HG02588 (cell line): ENCODE results near the gene LRRC36.
A peak's percentile ranks its signal among the peaks of the same experiment; 100 is the strongest.

Experiments used
- ATAC-seq: cut with Tn5 transposase; IDR thresholded peaks from one replicate; pipeline ENCODE4 v1.9.1; 2021; ENCODE audit warnings: mild to moderate bottlenecking, moderate library complexity; ENCODE audit not compliant: unreplicated experiment

Gene LRRC36

DNA sequence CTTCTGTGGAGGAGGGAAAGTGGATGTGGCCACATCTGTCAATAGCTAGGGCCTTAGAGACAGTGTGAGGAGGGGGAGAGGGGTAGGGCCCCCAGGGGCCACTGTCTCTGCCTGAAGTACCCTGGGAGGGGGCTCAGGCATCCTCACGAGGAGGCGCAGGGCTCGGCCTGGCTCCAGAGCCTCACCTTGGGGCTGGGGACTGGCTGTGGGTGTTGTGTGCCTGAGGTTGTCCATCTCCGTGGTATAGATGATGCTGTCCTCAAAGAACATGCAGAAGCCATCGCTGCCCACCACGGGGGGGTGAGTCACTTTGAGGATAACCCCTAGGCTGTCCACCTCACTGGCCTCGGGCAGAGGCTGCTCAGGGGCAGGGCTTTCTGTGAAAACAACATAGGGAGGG is 35.2 kb upstream of the LRRC36 start:
- no peak for ATAC-seq

DNA sequence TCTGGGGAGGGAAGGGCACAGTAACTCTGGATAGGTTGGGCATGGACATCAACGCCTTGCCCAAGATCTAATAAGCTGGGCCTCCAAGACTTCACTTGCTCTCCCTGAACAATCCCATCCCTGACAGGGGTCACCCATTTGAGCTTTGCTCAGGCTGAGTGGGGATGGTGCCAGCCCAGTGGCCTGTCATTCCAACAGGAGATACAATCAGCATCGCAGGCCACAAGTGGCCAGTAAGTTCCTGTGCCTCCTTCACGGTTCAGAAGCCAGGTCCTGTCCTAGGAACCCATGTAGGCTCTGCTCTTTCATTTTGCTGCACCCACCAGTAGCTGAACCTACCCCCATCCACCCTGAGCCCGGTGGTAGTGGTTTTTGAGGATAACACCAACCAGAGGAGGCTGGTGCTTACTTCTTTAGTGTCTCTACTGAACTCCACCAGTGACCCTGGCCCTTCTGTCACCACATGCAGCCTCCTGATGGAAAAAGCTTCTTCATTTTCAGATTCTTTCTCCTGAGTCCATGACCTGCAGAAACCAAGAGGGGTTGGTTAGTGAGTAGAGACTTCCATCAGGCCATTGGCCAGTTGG is 32.4 kb upstream of the LRRC36 start:
- ATAC-seq, result no peak

DNA sequence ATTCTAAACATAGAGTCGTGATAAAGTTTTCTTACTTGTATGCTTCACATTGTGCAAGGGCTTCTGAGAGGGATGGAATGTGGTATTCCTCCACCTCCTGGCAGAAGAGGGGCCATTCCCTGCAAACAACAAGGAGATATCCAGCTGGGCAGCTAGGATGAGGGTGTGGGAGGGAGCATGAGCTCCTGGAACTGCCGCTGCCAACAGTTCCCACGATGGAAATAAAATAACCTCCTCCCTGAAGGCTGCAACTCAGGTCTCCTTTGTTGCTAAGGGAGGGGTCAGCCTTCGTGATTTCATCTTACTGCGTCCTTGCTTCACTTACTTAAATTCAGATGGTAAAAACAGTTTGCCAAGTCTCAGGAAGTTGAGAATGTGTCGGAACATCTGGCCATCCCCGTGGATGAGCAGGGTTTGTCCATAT is 31.7 kb upstream of the LRRC36 start:
- no peak for ATAC-seq

DNA sequence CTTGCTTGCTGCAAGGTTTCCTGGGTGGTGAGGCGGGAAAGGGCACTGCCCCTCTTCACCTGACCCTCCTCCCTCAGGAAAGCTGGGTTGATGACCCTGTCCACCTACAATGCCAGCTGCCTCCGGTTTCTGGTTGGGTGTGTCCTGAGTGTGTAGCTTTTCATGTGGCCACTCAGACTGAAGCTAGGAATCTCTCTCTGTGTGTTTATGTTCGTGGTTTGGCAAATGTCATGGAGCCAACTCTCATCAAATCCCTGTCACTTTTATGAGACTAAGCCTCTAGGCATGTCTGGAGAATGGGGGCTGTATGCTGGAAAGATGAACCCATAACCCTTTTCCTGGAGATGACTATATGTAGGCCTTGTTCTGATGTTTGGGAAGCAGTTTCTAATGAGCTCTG is 30.2 kb upstream of the LRRC36 start:
- no peak for ATAC-seq

DNA sequence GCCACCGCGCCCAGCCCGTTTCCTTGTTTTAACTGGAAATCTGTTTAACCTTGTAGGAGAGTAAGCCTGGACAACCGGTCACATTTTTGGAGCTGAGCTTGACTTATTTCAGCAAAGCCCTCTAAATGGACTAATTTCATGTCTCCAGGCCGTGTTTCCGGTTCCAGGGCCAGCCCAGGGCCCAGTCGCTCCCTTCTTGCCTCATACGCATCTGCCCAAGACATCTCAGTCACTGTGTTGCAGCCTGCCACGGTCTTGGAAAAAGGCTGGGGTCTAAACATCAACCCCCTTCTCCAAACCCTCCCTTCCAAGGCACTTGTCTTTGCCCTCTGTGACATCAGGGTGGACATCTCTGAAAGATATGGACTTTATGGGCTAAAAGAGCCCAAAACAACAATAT is 28.3 kb upstream of the LRRC36 start:
- ATAC-seq, result no peak

DNA sequence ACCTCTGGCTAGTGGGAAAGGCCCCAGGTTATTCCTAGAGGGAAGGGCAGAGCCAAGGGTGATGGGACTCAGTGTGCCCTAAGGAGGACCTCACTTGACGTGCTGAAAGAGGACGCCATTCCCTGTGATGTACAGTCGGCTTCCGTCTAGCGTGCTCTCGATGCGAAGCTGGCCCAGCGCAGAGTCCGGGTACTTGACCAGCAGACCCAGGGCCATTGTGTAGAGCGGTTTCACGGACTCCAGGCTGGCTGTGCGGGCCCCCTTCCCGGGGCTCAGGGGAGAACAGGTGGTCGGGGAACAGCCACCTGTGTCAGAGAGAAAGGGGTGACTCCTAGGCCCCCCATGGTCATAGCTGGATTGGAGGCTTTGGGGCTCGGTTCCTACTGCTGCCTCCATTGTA is 27.3 kb upstream of the LRRC36 start:
- no peak for ATAC-seq

DNA sequence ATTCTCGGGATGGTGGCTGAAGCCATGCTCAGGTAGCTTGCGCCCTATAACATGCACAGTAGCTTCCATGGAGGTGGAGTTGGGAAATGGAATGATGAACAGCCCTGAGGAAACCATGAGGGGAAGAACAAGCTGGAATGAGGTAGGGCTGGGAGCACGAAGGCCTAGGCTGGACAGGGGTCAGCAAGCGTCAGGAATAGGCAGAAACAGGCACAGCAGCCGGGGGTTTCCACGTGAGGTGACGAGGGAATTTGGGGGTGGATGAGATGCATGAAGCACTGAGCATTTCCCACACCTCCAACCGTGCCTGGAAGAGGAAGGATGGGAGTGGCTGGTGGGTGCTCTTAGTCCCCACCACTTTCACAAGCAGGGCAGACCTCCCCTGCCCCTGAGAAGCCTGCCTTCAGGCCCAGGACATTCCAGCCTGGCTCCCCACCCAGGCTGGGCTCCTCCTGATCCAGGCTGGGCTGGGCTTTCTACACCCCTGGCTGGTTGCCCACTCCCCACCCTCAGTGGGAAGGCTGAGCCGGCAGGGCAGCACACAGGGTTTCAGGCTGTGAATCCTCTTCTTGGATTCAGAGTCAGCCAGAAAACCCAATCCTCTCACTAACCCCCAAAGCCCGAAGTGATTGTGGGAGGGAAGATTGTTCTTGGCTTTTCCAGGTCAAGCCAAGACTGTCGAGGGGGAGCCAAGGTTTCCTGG is 25.4 kb upstream of the LRRC36 start:
- no peak for ATAC-seq

DNA sequence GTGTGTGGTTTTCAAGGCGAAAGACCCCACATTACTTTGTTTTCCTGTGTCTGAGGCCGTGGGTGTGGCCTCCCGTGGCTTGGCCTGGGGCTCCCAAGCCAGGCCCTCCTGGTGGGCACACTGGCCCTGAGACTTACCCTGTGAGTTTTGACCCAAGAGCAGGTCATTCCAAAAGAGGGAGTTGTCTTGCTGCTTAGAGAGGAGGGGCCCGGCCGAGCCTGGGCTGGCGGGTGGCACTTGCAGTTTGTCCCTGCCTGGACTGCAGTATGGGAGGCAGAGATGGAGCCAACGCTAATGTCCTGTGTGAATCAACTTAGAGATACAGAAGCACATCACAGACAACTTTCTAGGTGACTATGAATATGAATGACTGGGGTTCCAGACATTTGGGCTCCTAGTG is 24.5 kb upstream of the LRRC36 start:
- no peak for ATAC-seq

DNA sequence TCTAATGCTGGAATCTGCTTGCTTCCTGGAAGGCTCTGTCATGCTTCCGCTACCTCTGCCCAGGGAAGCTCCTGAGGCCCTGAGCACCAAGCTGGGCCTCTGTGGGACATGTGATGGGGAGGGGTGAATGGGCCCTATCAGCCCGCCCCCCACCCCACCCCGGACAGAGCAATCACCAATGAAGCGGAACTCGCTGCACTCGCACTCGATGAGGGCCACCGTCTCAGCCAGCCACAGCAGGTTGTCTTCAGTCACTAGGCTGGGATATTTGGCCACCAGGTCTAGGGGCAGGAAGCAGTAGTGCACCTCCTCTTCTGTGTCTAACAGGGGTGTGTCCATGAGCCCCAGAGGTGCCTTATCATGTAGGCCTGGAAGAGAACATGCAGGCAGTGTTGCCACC is 23.6 kb upstream of the LRRC36 start:
- ATAC-seq, result no peak

DNA sequence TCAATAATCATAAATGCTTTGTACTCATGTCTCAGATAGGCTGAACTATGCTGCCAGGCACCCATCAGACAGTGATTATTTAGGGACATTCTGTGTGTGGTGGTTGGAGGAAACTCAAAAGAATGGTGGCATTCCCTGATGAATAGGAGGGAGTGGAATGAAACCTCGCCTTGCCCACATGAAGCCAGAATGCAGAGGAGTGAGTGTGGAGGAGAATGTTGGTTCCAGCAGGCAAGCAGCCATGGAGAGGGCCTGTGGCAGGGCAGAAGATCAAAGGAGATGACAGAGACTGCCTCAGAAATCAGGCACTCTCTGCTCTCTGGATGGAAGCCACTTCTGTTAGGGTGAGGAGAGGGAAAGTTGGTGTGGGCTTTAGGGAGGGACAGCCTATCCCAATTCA is 22.6 kb upstream of the LRRC36 start:
- ATAC-seq, result no peak

DNA sequence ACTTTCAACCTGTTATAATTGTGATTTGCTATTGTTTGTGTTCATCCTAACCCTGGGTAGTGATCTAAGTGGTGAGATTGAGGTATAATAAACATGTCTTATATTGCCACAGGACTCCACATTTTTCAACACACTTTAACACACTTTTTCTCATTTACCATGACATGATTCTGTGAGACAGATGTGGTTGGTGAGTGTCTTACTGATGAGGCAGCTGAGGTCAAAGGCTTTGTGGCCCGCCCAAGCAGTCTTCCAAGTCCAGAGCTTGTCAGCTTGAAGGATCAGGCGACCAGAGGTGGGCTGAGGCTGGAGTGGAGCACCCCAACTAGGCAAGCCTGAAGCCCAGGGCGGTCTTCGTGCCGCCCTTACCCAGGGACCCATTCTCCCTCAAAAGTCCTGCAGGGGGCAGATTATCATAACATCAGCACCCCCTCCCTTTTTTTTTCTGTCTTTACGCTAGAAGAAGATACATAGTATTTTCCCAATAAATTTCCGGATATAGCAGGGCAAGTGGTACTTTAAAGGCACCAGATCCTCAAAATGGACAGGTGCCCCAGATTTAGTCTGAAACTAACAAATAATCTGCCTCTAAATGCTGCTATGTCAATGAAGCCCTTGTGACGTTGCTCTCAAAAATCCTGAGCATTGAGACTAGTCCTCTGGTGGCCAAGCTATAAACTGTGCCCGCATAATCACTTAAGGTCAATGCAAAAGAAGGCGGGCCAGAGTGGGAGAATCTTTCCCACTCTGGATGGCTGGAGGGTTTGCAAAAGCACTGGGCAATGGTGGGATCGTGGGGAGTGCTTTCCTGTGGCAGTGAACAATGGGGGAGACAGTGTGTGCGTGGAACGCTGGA is 21.2 kb upstream of the LRRC36 start:
- no peak for ATAC-seq

DNA sequence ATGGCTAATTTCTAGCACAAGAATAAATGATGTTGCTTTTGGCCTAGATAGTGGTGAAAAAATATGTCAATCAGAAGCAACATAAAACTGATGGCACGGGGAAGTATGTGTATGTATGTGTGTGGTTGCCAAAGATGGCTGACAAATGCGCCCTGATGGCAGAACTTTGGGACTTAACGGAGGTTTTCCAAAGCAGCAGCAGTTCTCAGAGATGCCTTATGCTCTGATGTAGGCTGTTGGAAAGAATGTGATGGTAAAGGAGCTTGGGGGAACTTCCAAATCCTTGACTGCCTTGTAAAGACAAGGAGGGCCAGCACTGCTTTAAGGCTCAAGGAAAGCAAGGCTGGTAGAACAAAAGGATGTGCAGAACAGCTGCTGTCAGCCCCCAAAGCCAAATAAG is 16.1 kb upstream of the LRRC36 start:
- no peak for ATAC-seq

DNA sequence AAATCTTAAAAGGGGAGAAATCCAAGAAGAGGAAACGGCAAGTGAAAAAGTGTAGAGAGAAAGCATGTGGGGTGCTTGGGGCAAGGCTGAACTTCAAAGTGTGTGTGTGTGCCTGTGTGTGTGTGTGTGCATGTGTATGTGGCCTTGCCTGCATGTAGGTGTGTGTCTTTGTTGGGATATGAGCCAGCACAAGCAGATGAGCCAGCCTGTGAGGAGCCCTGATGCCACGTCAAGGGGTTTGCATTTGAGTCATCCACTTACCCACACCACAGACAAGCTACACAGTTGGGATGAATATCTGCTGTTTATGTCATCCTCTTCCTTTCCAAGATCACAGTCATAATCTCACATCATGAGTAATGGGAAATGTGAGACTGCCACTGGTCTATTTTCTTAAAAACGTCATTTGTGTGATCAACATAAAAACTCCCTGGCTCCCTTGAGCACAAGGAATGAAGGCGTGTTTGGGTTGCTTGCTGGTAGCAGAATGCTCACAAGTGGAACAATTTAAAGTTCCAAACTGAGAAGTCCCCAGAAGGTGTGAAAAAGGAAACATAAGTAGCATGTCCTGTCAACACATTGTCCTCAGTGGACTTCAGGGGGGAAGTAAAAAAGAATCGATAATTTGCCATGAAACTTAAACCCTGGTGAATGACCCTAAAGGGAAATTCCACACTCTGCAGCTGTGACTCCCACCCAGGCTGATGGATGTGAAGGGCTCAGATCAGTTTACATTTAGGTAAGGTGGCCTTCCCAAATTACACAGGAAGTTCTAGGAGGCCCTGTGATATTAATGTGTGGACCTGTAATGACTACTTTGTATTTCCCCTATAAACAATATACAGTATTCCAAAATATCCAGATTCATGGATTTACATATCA is 14.8 kb upstream of the LRRC36 start:
- peak; percentile 78 for ATAC-seq

DNA sequence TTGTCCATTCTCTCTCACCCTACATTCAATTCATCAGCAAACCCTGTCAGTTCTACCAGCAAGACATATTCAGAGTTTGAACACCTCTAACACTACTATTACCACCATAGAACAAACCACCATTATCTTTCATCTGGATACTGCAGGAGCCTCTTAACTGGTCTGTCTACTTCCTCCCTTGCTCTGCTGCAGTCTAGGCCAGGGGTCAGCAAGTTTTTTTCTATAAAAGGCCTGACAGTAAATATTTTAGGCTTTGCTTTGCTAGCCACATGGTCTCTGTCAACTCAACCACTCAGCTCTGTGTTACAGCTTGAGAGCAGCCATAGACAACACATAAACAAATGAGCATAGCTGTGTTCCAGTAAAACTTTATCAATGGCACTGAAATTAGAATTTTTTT is 13.9 kb upstream of the LRRC36 start:
- no peak for ATAC-seq

DNA sequence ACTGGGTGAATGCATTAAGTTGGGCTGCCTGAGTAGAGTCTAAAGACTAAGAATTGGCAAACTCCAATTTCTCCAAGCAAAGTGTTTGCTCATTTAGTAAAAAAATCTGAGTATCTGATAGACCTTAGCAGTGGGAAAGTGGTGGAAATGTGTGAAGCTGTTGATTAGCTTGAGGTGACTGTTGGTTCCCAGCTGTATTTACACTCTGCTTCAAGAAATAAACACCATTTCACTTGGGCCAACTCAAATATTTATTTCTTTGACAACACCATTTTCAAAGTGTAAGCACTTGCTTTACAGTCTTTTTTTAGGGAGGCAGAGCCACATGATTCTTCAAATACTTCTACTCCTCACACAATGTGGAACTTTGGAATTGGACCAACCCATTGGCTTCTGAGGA is 8.8 kb upstream of the LRRC36 start:
- no peak for ATAC-seq

DNA sequence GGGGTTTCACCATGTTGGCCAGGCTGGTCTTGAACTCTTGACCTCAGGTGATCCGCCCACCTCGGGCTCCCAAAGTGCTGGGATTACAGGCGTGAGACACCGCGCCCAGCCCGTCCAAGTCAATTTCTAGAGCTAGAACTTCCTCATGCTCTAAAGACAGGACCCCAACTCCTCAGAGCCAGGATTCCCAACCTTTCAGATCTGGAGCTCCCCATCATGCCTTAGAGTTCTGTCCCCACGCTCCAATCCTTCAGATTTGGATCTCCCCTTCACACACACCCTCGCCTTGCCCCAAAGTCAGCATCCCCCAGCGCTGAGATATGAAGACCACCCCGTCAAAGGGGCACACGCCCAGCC is 522 bp upstream of the LRRC36 start:
- ATAC-seq, result no peak

DNA sequence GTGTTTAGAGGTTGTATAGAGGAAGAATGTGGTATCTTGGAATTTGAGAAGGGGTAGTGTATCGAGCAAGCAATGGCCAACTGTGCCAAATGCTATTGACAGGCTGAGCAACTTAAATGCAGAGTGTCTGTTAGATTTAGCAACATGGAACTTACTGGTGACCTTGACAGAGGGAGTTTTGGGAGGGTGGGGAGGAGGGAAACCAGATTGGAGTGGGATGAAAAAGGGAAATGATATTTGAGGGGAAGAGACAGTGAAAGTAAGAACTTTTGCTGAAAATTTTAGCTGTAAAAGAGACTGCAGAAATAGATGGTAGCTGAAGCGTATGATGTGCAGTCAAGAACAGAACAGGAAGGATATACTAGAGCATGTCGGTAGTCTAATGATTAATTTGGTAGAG is 1.1 kb downstream of the LRRC36 start:
- no peak for ATAC-seq

DNA sequence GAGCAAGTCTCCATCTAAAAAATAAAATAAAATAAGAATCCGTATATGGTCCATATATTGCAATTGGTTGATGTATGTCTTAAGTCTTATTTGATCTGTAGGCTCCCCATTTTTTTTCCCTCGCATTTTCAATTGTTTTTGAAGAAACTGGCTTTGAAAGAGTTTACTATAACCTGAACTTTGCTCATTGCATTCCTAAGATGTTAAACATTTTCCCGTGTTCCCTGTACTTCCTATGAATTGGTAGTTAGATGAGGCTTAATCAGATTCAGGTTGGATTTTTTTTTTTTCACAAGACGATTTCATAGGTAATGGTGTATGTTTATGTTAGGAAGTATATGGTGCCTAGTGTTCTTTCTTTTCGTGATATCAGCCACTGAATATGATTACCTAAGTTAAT is 3.3 kb downstream of the LRRC36 start:
- ATAC-seq, result no peak

DNA sequence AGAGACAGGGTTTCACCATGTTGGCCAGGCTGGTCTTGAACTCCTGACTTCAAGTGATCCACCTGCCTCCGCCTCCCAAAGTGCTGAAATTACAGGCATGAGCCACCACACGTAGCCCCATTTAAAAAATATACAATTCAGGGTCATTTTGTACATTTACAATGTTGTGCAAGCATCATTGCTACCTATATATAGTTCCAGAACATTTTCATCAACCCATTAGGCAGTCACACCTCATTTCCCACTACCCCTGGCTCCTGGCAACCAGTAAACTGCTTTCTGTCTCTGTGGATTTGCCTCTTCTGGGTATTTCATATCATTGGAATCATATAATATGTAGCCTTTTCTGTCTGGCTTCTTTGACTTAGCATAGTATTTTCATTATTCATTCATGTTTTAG is 6.7 kb downstream of the LRRC36 start:
- no peak for ATAC-seq

DNA sequence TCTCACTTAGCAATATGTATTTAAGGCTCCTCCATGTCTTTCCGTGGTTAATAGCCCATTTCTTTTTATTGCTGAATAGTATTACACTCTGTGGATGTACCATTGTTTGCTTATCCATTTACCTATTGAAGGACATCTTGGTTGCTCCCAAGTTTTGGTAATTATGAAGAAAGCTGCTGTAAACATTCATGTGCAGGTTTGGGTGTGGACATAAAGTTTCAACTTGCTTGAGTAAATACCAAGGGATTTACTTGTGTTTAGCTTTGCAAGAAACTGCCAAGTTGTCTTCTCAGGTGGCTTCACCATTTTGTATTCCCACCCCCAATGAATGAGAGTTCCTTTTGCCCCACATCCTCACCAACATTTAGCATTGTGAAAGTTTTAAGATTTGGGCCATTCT is 9.5 kb downstream of the LRRC36 start:
- ATAC-seq, result no peak

DNA sequence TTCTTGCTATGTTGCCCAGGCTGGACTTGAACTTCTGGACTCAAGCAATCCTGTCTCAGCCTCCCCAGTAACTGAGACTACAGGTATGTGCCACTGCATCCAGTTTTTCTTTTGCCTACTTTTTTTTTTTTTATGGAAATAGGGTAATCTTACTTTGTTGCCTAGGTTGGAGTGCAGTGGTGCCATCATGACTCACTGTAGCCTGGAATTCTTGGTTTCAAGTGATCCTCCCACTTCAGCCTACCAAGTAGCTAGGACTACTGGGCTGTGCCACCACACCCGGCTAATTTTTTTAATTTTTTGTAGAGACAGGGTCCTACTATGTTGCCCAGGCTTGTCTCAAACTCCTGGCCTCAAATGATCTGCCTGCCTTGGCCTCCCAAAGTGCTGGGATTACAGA is 10.0 kb downstream of the LRRC36 start:
- no peak for ATAC-seq
